ENCODE data around the gene VRK2.

- TF ChIP-seq CTCF (IDR thresholded peaks at IDR 0.05; ENCODE audit: borderline replicate concordance, extremely low read depth, low read length, poor library complexity, severe bottlenecking) (no peak), EZH2 (IDR thresholded peaks at IDR 0.05; ENCODE audit: borderline replicate concordance, low read depth, low read length, severe bottlenecking) (no peak)
Observed at GRCh38 chr2:58070765-58071164, 24.2 kb downstream of the VRK2 start.

Measured in DND-41 (cell line).